Measurements from ENCODE around the gene USP10.
"Not testable (repeated sequence)": the region's sequence is repeated elsewhere in the genome, so short reads cannot be mapped to it uniquely, and the experiment has no call there.

Gene USP10

DNA sequence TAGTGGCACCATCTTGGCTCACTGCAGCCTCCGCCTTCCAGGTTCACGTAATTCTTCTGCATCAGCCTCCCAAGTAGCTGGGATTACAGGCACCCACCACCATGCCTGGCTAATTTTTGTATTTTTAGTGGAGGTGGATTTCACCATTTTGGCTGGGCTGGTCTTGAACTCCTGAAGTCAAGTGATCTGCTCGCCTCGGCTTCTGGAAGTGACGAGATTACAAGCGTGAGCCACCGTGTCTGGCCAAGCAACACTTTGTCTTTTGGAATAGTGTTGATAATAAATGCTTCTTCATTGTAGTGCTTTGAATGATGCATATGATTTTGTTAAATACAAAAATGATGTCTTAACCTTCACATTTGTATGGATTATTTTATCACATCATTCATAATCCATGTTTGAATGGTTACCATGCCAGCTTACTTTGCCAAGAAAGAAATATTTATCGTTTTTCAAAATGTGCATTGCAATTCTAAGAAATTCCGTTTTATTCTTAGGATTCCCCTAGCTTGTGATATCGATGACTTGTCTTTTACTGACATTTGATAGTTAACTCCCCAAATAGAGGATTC lies 29.1 kb downstream of the USP10 start:
- no peak for DNase-seq (ENCODE audit: low read depth)

DNA sequence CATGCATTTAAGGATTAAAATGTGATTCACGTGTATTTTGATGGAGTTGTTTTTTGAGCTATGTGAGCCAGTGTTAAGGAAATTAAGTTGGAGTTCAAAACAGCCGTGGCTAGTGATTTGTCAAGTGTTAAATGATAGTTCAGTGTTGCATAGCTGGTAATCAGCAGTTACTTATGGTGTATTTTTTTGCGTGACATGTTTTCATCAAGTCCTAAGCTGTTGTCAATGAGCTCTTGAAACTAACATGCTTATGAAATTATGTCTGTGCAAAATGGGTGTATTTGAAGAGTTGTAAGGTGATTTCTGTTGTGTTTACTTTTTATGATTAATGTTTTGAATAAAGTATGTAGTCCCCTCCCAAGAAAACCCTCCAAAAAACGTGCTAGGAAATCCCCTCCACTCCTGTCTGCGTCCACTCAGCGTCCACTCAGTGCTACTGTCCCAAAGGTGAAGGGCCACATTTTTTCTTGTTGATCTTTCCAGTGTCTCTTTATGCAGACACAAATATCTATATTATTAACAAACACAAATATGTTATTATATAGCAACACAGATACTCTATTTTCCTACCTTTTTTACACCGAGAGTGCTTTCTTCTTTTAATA lies 30.0 kb downstream of the USP10 start:
- DNase-seq (ENCODE audit: low read depth), result no peak

DNA sequence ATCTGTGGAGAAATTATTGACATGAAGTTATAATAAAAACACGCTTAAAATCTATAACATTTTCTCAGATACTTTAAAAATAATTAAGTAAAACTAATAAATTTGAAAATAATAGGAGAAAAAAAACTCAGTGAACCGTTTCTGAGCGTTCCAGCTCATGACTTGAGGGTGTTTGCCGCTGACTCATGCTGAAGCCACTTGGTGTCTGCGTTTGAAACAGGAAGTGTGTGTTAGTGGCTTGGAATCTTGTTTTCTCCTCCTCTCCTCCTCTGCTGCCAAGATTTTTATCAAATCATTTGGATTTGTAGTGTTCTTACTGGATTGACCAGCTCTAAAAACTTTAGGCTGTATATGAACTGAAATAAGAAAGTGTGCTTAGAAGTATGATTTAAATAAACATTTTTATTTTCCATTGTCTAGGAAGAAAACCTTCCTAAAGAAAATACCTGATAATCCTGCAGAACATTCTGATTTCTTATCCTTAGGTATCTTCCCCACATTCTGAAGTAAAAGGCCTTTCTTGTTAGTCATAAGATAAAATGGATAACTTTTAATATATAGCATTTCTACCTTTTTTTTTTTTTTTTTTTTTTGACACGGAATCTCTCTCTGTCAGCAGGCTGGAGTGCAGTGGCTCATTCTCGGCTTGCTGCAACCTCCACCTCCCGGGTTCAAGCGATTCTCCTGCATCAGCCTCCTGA lies 30.8 kb downstream of the USP10 start:
- peak; percentile 78 for DNase-seq (ENCODE audit: low read depth)

- not testable (repeated sequence) for DNase-seq (ENCODE audit: low read depth)
Measured at GRCh38 chr16:84732332-84732673, 32.5 kb downstream of the USP10 start.

DNA sequence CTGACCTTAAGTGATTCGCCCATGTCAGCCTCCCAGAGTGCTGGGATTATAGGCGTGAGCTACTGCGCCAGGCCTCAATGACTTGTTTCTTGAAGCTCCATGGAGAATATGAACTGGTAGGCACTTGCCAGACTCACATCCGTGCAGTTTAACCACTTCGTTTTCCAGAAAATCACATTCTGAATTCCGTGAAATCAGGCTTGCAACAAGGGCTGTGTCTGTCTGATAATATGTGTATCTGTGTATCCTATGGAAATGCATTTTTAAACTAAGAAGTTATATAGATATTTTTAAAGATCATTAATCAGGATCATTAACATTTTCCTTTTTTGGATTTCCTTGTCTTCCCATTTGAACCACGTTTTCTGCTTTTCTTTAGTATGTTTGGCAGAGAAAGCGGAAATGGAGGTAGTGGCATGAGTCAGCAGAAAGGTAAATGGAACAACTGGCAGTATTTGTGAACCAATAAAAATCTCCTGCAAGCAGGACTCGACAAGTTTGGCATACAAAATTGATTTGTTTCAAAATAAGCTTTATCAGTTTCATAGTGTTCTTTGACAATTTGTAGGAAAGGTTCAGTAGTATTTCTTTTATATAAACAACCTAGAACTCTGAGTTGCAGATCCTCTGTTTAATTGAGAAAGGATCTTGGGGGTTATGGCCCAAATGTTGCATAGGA lies 33.0 kb downstream of the USP10 start:
- no peak for DNase-seq (ENCODE audit: low read depth)

DNA sequence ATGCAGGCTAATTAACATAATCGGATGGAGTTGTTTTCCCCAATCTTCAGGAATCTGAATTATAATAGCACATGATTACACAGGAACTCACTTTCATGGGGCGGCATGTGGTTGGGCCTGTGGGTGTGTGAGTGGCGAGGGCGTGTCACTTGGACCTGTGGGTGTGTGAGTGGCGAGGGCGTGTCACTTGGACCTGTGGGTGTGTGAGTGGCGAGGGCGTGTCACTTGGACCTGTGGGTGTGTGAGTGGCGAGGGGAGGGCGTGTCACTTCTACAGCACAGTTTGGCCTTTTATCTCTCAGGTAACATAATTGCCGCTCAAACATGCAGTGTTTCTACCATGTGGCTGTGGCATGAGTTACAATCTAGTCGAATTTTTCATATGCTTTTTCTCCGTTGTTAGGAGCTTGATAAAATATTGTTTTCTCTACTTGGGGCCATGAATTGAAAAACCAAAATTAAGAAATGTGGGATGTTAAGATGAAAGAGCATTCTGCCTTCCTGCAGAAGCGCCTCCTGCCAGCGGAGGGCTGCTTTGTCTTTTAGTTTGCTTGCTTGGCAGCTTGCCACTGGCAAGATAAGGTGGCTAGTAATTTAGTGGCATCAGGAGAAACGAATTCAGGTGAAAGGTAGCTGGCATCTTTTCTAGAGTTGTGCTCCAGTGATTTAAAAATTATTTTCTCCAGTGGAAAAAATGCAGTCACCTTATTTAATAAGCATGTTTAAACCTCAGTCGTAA lies 36.2 kb downstream of the USP10 start:
- no peak for DNase-seq (ENCODE audit: low read depth)

DNA sequence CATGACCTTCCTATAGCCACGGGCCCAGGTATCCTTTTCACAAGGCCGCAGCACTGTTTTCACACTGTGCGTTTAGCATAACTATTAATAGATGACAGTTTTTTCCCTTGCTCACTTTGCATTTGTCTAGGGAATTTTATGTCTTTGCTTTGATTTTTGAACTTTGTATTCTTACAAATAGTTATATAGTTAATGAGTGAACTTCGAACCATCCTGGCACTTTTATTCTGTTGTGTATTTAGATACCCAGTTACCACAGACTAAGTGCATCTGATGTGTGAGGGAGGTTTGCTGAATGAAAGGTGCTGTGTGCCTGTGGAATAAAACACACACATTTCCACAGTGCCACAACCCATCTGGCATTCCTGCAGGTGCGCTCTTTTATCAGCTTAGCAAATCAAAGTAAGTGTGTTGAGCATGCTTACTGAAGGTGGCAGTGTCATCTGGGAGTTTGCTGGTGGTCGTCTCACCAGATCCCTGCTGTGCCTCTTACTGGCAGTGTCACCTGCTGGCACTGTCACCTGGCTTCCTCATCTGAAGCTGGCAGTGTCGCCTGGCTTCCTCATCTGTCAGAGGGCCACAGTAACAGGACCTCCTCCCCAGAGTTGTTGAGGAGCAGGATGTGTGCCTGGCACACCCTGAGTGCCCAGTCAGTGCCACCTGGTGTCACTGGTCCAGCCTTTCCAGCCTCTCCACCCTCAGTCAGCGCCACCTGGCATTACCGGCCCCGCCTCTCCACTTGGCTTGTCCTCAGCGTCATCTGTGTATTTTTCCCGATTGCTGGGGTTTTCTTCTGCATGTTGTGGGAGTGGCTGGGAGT lies 37.6 kb downstream of the USP10 start:
- DNase-seq (ENCODE audit: low read depth), result no peak

- DNase-seq (ENCODE audit: low read depth), result no peak
Measured at GRCh38 chr16:84738255-84739038, 38.6 kb downstream of the USP10 start.

- peak; percentile 69 for DNase-seq (ENCODE audit: low read depth)
Measured at GRCh38 chr16:84739349-84740124, 39.7 kb downstream of the USP10 start.

DNA sequence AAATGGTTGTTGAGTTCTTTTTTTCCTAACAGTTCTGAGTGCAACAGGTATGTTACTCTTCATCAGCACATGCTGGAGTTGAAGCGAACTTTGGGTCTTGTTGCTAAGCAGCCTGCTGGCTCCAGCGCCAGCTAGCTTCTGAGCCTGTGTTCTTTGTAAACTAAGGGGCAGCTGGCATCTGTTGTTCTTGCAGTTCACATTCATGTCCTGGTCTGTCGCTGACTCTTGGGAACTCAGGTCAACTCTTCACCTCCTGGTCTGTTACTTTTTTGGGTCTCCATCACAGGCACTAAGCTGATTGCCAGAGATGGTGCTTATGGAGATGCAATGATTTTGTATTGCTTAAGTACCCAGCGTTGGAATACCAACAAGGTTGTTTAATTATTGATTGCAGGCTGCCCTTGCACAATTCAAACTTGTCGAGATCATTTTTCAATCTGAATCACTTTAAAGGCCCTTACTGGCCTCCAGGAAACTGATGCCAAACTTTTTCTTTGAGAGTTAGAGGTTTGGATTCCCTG lies 40.9 kb downstream of the USP10 start:
- DNase-seq (ENCODE audit: low read depth), result no peak

DNA sequence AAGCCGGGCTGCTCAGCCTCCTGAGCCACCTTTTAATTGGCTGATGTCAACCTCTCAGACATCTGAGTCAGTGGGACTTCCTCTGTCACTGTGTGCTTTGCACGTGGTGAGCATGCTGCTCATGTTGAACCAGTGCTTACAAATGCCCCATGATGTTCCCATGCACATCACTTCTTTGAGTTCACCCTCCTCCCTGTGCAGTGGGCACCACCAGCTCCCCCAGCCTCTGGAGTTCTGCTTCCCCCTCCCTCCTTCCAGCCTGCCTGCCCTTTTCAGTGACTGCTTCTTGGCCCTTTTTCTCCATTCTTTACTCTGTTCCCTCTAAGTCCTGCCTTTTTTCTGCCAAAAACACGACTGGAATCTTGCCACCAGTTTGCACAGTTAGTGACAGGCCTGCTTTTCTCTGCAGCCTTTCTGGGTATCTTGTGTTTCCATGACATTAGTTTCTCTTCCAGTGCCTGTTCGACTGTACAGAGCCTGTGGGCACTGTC lies 41.6 kb downstream of the USP10 start:
- DNase-seq (ENCODE audit: low read depth), result no peak

- no peak for DNase-seq (ENCODE audit: low read depth)
Measured at GRCh38 chr16:84742641-84743092, 42.9 kb downstream of the USP10 start.

- DNase-seq (ENCODE audit: low read depth), result no peak
Measured at GRCh38 chr16:84746231-84746630, 46.4 kb downstream of the USP10 start.

DNA sequence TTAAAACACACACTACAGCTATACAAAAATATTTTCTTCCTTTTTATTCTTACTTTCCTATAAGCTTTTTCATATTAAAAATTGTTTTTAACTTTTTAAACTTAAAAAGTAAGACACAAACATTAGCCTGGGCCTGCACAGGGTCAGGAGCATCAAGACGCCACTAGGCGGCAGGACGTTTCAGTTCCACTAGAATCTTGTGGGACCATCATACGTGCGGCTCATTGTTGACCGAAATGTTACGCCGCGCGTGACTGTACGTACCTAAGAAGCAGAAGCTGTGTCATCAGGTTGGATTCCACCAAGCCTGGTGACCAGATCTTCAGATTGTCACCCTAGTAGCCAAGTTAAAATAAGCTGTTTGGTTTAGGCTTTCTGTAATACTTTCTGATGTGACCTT lies 47.1 kb downstream of the USP10 start:
- no peak for DNase-seq (ENCODE audit: low read depth)

GRCh38 chr16:84748247-84748646 lies 48.4 kb downstream of the USP10 start:
- not testable (repeated sequence) for DNase-seq (ENCODE audit: low read depth)

GRCh38 chr16:84749072-84749471 lies 49.3 kb downstream of the USP10 start:
- DNase-seq (ENCODE audit: low read depth), result no peak

DNA sequence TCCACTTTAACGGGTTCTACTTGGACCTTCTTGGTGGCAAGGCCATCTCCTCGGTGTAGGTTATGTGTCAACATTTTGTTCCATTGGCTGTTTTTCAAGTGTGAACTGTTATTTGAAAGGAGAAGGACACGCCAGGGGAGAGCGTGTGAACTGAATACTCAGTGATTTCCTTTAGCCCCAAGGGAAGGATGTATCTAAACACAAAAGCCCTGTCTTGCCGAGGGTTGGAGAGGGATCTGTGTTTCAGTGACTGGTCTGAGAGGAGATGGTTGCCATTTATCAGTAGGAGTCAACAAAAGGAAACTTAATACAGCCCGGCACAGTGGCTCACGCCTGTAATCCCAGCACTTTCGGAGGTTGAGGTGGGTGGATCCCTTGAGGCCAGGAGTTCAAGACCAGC lies 50.0 kb downstream of the USP10 start:
- no peak for DNase-seq (ENCODE audit: low read depth)

GRCh38 chr16:84750575-84750974 lies 50.8 kb downstream of the USP10 start:
- no peak for DNase-seq (ENCODE audit: low read depth)

GRCh38 chr16:84751241-84751640 lies 51.4 kb downstream of the USP10 start:
- DNase-seq (ENCODE audit: low read depth), result no peak
